Heart left ventricle (tissue), 16 donors: Measurements from ENCODE around the gene AVPR2. TPM values are rescaled to one million over a fixed set of nuclear protein-coding genes. Genes with fewer than 3 reads are reported as not detected.

ENCODE experiments used
- ATAC-seq, 4 donors: fragments of 200-7000 bp; cut with Tn5 transposase; one replicate each; pipeline ENCODE4 v1.9.1; 2020 to 2022; ENCODE audit warnings: moderate library complexity in 4 of 4, mild to moderate bottlenecking in 3 of 4, moderate number of reproducible peaks in 1 of 4
- DNase-seq, 5 donors: peaks; one replicate each; pipeline ENCODE4 v3.0.0-alpha.2; 2020
- H3K27ac ChIP-seq, 12 donors: fragments of 200-600 bp; sonication (generic) in 4 of 12; one replicate each; pipeline versions ENCODE4 v1.5.0 to v1.8.0; 2016 to 2022; ENCODE audit warnings: mild to moderate bottlenecking in 2 of 12
- H3K27me3 ChIP-seq, 9 donors: fragments of 200-600 bp; sonication (generic) in 2 of 9; one replicate each; pipeline versions ENCODE4 v1.5.1 to v1.8.0; 2016 to 2022; ENCODE audit warnings: mild to moderate bottlenecking in 3 of 9
- H3K36me3 ChIP-seq, 9 donors: fragments of 200-600 bp; sonication (generic) in 2 of 9; one replicate each; pipeline versions ENCODE4 v1.5.0 to v1.8.0; 2018 to 2022; ENCODE audit warnings: mild to moderate bottlenecking in 2 of 9
- H3K4me1 ChIP-seq, 12 donors: fragments of 200-600 bp; sonication (generic) in 4 of 12; one replicate each; pipeline versions ENCODE4 v1.5.0 to v1.8.0; 2016 to 2022; ENCODE audit warnings: mild to moderate bottlenecking in 3 of 12
- H3K4me3 ChIP-seq, 12 donors: fragments of 200-600 bp; sonication (generic) in 4 of 12; one replicate each; pipeline versions ENCODE4 v1.5.0 to v1.8.0; 2017 to 2022; ENCODE audit warnings: mild to moderate bottlenecking in 9 of 12, moderate library complexity in 4 of 12
- H3K9me3 ChIP-seq, 12 donors: fragments of 200-600 bp; sonication (generic) in 4 of 12; one replicate each; pipeline versions ENCODE4 v1.5.0 to v1.8.0; 2016 to 2022; ENCODE audit warnings: mild to moderate bottlenecking in 1 of 12
- CTCF ChIP-seq, 12 donors: fragments of 200-600 bp; sonication (generic) in 4 of 12; IDR thresholded peaks; one replicate each; pipeline versions ENCODE4 v1.5.0 to v1.8.0; 2018 to 2022; ENCODE audit warnings: antibody characterized with exemption in 12 of 12, mild to moderate bottlenecking in 5 of 12
- POLR2A ChIP-seq, 2 donors: fragments of 450-650 bp; IDR thresholded peaks; one replicate each; pipeline ENCODE4 v1.6.1; 2017; ENCODE audit warnings: antibody characterized with exemption in 2 of 2, mild to moderate bottlenecking in 2 of 2, moderate library complexity in 2 of 2
- WGBS, 4 donors: extraction: QIAGEN DNeasy Blood & Tissue Kit in 2 of 4; methylation state at CpG; one replicate each; pipeline versions ENCODE4 v1.1.5 to v1.1.7; 2013 to 2018; 5-methylcytosine and 5-hydroxymethylcytosine counted together
- intact Hi-C, 10 donors: fragments of 100-400 bp; cut with DNase I; formaldehyde crosslinking; loops; one replicate each; pipeline versions ENCODE4 v1.11.1 to v1.14.2; 2022
- polyA plus RNA-seq, 2 donors: library from polyadenylated mRNA; stranded (reverse); fragments of 200-250 nt; gene quantifications; one replicate each; pipeline ENCODE4 v1.2.3, GENCODE V29; 2013
- total RNA-seq, 9 donors: library from RNA; depleted of rRNA in 2 of 9; stranded (reverse); fragments of >200 nt in 2 of 9; fragmentation: NEBNext Ultra II Directional in 3 of 9; extraction: Animal tissue kit (Norgen Biotek cat#: 25700) in 3 of 9; gene quantifications; one replicate each; pipeline versions ENCODE4 v1.1.0 to v1.2.4, GENCODE V29; 2016 to 2023
- donor health status: ischemic (EF 13 %, LVEDD 7.1; RV severe dilation, severe dysfunction).
- donor health status: healthy with polysubstance abuse.
- donor health status: DM: no; HTN: yes; CAD: no.
- donor health status: DM: no; HTN: no; CAD: no.
- donor health status: ischemic (EF 25% LVEDD 6.9; RV normal size, moderate dysfunction).
- donor health status: ischemic (EF 25% LVEDD 5.7; RV mildly dilated, moderate dysfunction).
- donor health status: healthy.
- donor health status: DM: yes; HTN: yes; CAD: no.
- donor health status: ischemic (EF 35%, LVEDD 5.7; RV mildly dilated, moderate dysfunction).
- donor health status: nonischemic (EF 11% LVEDD 7.7; RV severe dilation, severe dysfunction).
- donor health status: DM: yes; HTN: yes; CAD: no.
- donor health status: PGD.
- donor health status: ischemic (EF 29% LVEDD 5.4; RV normal size, mild dysfunction).
- donor health status: nonischemic (EF 23%, LVEDD 6.1; RV moderate dilation, normal function).

The AVPR2 gene
- total and polyA plus RNA-seq, 11 donors, result 2.2 to 10.5 (median 3.1) TPM

DNA sequence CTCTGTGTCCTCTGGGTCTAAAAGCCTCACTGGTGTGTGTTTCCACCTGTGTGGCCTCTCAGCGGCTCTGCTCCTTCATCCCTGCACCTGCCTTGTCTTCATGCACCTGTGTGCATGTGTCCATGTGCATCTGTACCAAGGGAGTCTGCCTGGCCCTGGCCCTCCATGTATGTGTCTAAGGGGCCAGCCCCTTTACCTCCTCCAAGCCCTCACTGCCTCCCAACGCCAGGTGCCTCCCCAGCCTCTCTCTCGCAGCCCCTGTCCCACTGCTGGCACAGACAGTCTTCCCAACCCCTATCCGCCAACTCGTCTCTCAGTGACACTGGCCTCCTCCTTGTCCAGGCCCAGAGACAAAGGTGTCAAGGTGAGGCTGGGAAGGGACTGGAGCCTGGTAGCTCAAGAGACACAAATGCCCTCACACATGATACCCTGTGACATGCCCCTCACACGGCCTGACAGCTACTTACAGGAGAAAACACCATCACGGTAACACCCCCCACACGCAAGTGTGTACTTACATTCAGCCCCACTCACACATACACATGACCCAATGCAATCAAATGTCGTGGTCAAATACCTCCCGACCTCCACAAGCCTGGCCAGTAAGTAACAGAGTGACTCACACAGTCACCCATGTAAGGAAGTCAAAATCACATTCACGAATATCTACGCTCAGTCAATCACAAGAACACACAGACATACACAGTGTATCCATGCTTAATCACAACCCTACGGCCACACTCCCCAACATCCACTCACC, 29.9 kb upstream of the AVPR2 start:
- peaks cover 0 to 64% (median 6%) of the 10 kb centered on the region in 9 donors for H3K27me3 ChIP-seq
- intact Hi-C loops, result no loop called here
- no peaks in the 10 kb centered on the region for H3K9me3 ChIP-seq
- no peaks in the 10 kb centered on the region for H3K36me3 ChIP-seq
- H3K27ac ChIP-seq, result no peak overlapping the region
- 72 to 83% (median 80%) methylated on average over 13 of the region's 13 CpGs for WGBS, 4 donors
- no peaks in the 10 kb centered on the region for H3K4me1 ChIP-seq
- DNase-seq (no peak), ATAC-seq (no peak)
- no peak overlapping the region for H3K4me3 ChIP-seq
- TF ChIP-seq POLR2A (IDR thresholded peaks at IDR 0.05) (no peak), CTCF (IDR thresholded peaks at IDR 0.05) (no peak)

DNA sequence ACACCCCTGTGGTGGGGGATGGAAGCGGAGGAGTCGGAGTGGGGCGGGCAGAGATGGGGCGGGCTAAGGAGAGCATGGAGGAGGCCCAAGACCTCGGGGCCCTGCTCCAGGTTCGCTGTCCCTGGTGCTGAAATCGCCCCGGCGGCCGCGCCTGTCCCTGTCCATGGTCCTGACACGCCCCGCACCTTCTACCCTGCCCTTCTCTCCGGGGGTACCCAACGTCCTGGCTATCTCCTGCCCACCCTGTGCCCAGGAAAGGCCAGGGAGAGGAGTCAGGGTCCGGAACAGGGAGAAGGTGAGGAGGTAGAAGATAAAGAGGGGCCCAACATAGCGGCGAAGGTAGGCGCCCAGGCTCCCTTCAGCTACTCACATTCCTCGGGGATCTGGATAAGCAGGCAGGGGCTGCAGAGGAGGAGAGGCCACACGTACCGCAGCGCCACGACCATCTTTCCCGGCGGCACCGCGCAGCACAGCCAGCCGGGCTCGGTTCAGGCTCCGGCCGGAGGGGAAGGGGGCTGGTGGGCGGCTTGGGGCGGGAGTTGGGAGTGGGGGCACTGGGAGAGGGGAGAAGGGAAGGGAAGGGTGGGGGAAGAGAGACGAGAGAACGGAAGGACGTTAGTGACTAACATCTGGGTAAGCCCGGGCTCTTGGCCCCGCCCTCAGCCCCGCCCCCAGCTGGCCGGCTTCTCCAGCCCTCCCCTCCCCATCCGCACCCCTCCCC, 28.9 kb upstream of the AVPR2 start:
- H3K27me3 ChIP-seq, result peaks cover 0 to 64% (median 6%) of the 10 kb centered on the region in 9 donors
- TF ChIP-seq POLR2A (IDR thresholded peaks at IDR 0.05) (no peak), CTCF (IDR thresholded peaks at IDR 0.05) (no peak)
- intact Hi-C loops, result no loop called here
- ATAC-seq, result peak in 3 of 4 donors; percentile 64 to 88 (median 79)
- peak in 3 of 5 donors; percentile 40 to 72 (median 60) for DNase-seq
- no peak overlapping the region for H3K4me3 ChIP-seq
- H3K9me3 ChIP-seq, result no peaks in the 10 kb centered on the region
- no peaks in the 10 kb centered on the region for H3K36me3 ChIP-seq
- H3K27ac ChIP-seq, result no peak overlapping the region
- 1 to 19% (median 8%) methylated on average over 36 to 40 of the region's 42 CpGs for WGBS, 4 donors
- no peaks in the 10 kb centered on the region for H3K4me1 ChIP-seq

DNA sequence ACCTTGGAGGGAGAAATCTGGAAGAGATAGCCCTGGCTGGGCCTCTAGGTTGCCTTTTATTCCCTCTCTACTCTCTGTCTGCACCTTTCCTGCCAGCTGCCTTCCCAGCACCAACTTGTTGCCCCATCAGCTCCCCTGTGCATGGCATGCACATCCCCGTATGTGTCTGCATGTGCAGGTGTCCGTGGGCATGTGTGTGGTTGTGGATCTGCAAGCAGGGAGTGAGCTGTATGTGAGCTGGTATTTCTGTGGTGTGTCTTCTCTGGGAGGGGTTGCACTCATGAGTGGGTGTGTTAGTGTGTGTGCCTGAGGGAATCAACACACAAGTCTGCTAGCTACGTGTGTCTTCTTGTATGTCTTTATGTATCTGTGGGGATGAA, 28.4 kb upstream of the AVPR2 start:
- Histone ChIP-seq H3K27ac (no peak overlapping the region), H3K4me1 (no peaks in the 10 kb centered on the region), H3K4me3 (no peak overlapping the region), H3K9me3 (no peaks in the 10 kb centered on the region), H3K36me3 (no peaks in the 10 kb centered on the region), H3K27me3 (peaks cover 0 to 69% (median 6%) of the 10 kb centered on the region in 9 donors)
- no peak for TF ChIP-seq POLR2A (IDR thresholded peaks at IDR 0.05)
- TF ChIP-seq CTCF (IDR thresholded peaks at IDR 0.05), result no peak
- no peak for DNase-seq
- WGBS, 4 donors, result 58 to 70% (median 59%) methylated on average over 3 of the region's 3 CpGs
- no peak for ATAC-seq
- intact Hi-C loops, result no loop called here

- peaks cover 0 to 77% (median 6%) of the 10 kb centered on the region in 9 donors for H3K27me3 ChIP-seq
Observed at GRCh38 chrX:153877571-153878261, 26.8 kb upstream of the AVPR2 start.

More at GRCh38 chrX:153877571-153878261, 26.8 kb upstream of the AVPR2 start:
- TF ChIP-seq POLR2A (IDR thresholded peaks at IDR 0.05), result no peak
- TF ChIP-seq CTCF (IDR thresholded peaks at IDR 0.05), result no peak
- Histone ChIP-seq H3K36me3 (no peaks in the 10 kb centered on the region), H3K4me1 (no peaks in the 10 kb centered on the region), H3K9me3 (no peaks in the 10 kb centered on the region), H3K4me3 (no peak overlapping the region), H3K27ac (no peak overlapping the region)
- WGBS, 4 donors, result 70 to 82% (median 78%) methylated on average over 8 of the region's 8 CpGs
- intact Hi-C loops, result no loop called here
- DNase-seq (no peak), ATAC-seq (no peak)
